C4-2B (cell line): ENCODE data around the gene PARD3.

ENCODE experiments used
- ZFX ChIP-seq: fragments of 450-650 bp; IDR thresholded peaks from 2 replicates; pipeline ENCODE4 v1.6.1; 2017
- TF ChIP-seq, protein P1 (sequence below): fragments of 450-650 bp; conservative IDR thresholded peaks from 2 replicates; pipeline ENCODE4 v1.5.1; 2017; ENCODE audit warnings: mild to moderate bottlenecking

DNA sequence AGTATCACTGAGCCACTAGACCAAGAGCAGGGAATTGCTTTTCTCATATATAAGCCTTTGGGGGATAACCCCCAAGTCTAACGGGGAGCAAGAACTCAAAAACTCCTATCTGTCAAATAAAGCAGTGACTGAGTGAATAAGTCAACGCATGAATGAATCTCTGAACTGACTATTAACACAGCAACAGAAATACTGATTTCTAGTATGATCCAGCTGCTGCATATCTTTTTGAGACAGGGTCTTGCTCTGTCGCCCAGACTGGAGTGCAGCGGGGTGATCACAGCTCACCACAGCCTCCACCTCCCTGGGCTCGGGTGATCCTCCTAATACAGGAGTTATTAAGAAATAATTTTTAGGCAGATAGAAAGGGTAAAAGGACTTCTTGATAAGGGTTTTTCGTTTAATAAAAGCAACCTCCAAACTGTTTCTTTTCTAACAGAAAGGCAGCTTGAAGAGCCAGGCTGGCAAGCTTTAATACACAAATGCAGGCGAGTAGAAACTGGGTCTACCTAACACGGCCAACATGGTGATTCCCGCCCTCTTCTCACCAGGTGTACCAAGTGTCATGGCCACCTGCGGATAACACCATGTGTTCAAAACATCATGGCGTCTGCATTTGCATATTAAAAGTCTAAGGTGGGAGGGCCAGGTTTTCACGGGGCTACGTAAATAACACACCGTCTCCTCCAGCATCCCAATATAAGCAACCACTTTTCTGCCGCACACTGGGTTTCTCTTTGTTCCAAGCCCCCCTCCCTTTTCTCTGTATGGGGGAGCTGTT, 631.9 kb downstream of the PARD3 start:
- TF ChIP-seq, protein P1, sequence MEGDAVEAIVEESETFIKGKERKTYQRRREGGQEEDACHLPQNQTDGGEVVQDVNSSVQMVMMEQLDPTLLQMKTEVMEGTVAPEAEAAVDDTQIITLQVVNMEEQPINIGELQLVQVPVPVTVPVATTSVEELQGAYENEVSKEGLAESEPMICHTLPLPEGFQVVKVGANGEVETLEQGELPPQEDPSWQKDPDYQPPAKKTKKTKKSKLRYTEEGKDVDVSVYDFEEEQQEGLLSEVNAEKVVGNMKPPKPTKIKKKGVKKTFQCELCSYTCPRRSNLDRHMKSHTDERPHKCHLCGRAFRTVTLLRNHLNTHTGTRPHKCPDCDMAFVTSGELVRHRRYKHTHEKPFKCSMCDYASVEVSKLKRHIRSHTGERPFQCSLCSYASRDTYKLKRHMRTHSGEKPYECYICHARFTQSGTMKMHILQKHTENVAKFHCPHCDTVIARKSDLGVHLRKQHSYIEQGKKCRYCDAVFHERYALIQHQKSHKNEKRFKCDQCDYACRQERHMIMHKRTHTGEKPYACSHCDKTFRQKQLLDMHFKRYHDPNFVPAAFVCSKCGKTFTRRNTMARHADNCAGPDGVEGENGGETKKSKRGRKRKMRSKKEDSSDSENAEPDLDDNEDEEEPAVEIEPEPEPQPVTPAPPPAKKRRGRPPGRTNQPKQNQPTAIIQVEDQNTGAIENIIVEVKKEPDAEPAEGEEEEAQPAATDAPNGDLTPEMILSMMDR = no peak
- no peak for TF ChIP-seq ZFX
